Suppressor macrophage treated with lipopolysaccharide for 4 hours (primary cell): ENCODE measurements around the gene SFXN5.
"Not testable (repeated sequence)": the region's sequence is repeated elsewhere in the genome, so short reads cannot be mapped to it uniquely, and the experiment has no call there.

Source experiments
- DNase-seq: peaks from one replicate; pipeline ENCODE4 v3.0.0-alpha.2; 2020

The SFXN5 gene, protein sequence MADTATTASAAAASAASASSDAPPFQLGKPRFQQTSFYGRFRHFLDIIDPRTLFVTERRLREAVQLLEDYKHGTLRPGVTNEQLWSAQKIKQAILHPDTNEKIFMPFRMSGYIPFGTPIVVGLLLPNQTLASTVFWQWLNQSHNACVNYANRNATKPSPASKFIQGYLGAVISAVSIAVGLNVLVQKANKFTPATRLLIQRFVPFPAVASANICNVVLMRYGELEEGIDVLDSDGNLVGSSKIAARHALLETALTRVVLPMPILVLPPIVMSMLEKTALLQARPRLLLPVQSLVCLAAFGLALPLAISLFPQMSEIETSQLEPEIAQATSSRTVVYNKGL

DNA sequence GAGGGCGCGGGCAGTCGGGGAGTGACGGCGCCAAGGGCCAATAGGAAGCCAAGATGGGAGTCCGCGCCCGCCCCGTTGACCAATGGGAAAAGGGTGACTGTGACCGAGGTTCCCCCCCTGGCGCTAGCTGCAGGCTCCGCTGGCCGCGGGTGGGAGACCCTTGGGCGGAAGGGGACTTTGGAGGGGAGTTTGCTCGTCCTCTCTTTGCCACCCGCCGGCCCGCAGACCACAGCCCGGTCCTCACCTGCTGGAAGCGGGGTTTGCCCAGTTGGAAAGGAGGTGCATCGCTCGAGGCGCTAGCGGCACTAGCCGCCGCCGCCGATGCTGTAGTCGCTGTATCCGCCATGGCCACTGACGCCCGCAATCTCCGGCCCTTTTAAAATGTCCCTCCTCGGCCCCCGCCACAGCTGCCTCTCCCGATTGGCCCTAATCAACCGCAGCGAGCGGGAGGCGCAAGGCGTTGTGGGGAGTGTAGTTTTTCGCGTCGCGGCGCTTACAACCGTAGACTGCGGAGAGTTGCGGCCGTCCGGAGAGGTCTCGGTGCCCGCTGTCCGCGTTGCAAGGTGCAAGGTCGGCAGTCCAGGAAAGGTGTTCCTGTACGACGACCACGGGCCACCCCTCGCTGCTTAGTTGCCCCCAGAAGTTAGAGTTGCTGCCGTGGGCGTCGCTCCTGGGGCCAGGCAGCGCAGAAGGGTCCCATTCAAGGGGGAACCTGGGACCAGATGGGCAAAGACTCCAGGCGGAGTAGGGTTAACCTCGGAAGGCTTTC, at the start of gene SFXN5:
TSS of gene SFXN5 (minus strand) at position 353 of the 769 bp plus-strand sequence. CDS start at position 346, 7 bp downstream.
- DNase-seq: peak; percentile 99

- DNase-seq: not testable (repeated sequence)
Observed at GRCh38 chr2:73119611-73120239, 48.2 kb upstream of the SFXN5 start.

DNA sequence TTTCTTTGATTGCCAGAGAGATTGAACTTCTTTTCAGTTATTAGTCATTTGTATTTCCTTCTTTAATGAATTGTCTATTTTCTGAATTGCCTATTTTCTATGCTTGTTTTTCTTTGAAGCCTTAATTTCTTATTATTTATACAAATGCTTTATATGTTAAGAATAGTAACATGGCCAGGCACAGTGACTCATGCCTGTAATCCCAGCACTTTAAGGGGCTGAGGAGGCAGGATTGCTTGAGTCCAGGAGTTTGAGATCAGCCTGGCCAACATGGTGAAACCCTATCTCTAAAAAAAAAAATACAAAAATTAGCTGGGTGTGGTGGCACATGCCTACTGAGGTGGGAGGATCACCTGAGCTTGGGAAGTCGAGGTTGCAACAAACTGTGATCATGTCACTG, 45.9 kb upstream of the SFXN5 start:
- DNase-seq: no peak

- DNase-seq: no peak
Observed at GRCh38 chr2:73116182-73116960, 44.9 kb upstream of the SFXN5 start.

GRCh38 chr2:73114273-73114867, 42.9 kb upstream of the SFXN5 start:
- no peak for DNase-seq

DNA sequence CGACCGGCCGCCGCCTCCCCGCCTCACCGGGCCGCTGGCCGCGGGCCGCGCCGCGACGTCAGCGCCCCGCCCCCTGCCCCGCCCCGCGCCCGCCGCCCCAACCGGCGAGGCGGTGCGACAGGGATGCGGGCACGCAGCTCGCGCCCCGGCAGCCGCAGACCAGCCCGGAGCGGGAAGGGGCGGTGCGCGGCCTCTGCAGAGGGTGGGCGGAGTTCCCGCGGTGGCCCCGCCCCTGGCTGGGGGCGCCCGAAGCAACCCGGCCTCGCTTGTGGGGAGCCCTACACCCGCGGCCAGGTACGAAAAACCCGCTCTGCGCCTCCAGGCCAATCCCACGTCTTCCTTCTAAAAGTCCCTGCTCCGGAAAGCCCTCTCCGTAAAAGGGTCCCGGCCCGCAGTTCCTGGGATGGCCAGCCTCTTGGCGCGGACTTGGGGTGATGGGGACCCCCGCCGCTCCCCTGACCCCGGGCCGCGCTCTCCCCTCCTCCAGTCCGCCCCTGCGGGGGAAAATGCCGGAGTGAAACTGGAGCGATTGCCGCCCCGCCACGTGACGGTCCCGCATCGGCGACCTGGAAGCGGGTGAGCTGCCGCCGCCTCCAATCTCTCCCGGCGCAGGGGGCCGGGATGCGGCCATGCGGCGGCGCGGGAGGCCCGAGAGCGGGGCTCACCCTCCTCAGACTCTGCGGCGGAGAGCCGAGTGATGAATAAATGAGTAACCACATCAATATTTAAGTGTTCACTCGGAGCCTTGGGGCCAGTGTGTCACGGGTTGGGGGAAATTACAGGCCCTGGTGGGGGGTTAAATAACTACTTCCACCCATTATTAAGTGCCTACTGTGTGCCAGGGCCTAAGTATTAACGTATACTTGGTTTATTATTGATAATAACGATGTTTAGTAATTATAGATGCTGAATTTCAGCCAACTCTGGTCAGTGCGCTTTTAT, 41.7 kb upstream of the SFXN5 start, which contains the start of gene RAB11FIP5:
TSS of gene RAB11FIP5 (minus strand) at position 36 of the 942 bp plus-strand sequence. CDS start 171 bp downstream, outside the sequence.
- peak; percentile 57 for DNase-seq

GRCh38 chr2:73112026-73112912, 40.8 kb upstream of the SFXN5 start:
- DNase-seq: peak; percentile 34

GRCh38 chr2:73111073-73112025, 39.8 kb upstream of the SFXN5 start:
- peak; percentile 24 for DNase-seq

DNA sequence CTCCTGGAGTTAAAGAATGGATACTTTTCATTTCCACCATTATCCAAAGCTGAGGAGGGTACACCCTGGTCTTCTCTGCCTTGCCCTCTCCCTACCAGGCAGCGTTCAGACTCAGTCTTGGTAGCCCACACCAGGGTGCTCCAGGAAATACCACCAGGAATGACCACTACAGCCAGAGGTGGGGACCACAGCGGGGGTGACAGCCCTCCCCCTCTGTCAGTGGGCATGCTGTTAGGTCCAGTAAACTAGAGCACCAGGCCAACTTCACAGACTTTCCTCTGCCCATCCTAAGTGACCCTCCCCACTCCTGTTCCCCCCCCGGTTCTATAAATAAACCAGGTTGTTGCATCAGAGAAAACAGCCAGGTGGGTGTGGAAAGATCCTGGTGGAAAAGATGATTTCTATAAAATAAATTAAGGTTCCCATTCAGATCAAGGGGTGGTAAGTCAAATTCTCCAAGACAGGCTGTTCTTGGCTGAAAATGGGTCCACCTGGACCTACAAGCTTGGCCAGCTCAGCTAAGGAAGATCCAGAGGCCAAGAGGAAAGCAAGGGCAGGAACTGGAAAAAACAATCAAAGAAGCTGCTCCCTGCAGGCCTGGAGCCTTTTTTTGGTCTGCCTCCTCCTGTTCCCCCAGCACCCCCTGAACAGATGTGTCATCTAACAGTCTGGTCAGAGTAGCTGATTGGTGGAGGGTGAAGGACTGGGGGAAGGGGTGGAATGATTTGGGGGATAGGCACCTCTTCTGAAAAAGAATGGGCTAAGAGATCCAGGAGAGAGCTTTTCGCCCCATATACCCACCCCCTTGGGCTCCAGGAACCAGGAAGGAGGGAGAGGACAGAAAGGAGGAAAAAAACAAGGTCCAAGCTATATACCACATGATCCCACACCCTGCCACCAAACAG, 38.9 kb upstream of the SFXN5 start:
- no peak for DNase-seq

DNA sequence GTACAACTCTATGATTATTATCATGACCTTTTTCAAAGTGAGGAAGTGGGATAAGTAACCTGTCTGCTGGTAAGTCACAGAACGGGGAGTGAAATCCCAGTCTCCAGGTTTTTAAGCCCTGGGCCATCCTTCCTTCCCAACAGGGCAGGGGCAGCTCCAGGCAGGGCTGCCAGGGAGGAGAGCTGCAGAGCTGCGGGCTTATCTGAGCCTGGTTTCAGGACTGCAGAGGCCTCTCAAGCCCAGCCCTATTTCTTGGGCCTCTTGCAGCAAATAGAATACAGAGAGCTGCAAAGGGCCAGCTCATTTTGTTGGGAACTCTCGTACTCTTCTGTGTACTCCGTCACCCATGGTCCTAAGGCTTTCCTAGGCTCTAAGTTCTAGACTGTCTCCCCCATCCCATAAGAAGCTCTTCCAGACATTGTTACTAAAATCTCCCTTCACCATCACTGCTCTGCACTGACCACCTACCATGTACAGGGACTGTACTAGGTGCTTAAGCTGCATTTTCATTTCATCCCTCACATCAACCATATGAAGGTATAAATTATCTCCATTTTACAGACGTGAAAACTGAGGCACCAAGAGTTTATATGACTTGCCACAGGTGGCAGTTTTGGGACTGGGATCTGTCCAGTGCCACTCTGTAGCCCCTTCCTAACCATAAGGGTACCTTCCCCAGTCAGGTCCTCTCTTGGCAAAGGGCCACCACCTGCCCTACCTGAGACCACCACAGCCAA, 38.1 kb upstream of the SFXN5 start:
- no peak for DNase-seq

DNA sequence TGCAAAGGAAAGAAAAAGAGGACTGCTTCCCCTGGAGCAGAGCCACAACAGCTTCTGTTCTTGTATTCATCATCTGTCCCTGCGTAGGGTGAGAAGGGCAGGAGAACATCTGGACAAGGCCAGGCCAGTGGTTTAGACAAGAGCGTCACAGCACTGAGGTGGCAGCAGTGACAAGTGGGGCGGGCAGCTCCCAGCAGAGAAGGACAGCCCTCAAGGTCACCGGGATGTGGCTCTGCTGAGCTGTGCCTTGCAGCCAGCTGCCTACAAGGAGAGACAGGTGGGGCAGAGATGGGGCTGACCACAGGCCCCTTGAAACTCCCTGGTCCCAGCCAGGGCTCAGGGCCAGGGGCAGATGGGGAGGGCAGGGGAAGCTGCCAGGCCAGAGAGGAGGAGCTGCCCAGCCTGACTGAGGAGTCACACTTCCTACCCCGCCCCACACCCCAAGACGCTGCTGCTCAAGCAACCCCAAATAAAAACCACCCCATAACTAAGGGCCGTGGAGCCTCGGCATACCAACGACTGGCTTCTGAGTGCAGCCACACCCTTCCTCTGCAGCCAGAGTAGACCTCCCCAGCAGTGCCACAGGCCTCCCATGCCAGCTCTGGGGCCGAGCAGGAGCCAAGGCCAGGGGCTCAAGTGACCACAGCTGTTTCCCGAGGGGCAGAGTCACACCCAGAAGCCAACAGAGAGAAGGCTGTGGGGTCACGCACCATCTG, 35.9 kb upstream of the SFXN5 start:
- DNase-seq: no peak

GRCh38 chr2:73106791-73107190, 35.3 kb upstream of the SFXN5 start:
- no peak for DNase-seq

DNA sequence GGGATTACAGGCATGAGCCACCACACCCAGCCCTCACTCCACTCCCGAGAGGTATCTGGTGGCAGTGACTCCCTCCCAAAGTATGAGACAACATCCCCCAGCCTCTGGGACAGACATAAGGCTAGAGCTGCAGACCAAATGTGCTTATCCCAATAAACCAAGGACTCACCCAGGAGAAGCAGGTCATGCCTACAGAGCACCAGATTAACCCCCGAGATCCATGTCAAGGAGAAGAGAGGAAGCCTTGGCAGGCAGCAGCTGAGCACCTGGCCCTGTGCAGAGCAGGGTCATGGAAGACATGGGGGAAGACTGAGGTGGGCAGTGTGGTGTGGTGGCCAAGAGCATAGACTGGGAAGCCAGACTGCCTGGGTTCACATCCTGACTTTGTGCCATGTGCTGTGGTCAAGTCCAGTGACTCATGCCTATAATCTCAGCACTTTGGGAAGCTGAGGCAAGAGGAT, 34.0 kb upstream of the SFXN5 start:
- DNase-seq: no peak

DNA sequence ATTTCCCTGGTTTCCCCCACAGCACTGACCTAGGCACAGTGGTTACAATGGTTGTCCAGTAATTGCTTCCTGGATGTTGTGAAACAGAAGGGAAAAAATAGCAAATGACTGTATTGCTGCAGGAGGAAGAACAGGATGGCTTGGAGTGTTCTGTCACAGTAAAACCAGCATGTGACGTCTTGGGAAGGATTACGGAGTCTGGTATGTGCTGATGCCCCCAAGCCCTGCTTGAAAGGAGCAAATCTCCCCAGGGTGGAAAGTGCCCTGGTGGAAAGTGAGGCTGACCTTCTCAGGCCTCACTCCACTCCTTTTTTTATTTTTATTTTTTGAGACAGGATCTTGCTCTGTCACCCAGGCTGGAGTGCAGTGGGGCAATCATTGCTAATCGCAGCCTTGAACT, 33.4 kb upstream of the SFXN5 start:
- DNase-seq: no peak

DNA sequence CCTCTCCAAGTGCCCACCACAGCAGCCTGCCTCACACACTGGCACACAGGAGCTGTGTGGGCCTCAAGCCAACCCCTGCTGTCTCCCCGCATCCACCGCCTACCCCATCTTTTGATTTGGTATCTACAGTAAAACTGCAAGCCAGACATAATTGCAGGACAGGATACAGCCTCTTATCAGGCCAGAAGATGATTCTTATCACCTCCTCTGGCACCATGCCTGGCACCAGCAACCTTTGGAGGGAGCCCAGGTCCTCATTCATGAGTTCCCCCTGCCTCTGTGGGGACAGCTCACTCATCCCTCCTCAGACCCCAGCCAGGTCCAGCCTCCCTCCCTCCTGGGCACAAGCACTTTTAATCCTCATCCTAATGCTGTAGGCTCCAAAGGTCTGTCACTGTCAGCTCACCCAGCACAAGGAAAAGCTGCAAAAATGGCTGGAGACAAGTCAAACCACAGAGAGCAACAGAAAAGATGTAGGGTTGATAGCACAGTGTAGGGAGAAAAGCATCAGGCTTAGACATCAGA, 31.6 kb upstream of the SFXN5 start:
- no peak for DNase-seq
